HK-2 (cell line): ENCODE measurements around the gene ZSCAN5A.
"Not testable (repeated sequence)": the region's sequence is repeated elsewhere in the genome, so short reads cannot be mapped to it uniquely, and the experiment has no call there.

Experiments
- DNase-seq: peaks from one replicate; pipeline ENCODE4 v3.0.0-alpha.2; 2018; ENCODE audit not compliant: unreplicated experiment

Gene ZSCAN5A

DNA sequence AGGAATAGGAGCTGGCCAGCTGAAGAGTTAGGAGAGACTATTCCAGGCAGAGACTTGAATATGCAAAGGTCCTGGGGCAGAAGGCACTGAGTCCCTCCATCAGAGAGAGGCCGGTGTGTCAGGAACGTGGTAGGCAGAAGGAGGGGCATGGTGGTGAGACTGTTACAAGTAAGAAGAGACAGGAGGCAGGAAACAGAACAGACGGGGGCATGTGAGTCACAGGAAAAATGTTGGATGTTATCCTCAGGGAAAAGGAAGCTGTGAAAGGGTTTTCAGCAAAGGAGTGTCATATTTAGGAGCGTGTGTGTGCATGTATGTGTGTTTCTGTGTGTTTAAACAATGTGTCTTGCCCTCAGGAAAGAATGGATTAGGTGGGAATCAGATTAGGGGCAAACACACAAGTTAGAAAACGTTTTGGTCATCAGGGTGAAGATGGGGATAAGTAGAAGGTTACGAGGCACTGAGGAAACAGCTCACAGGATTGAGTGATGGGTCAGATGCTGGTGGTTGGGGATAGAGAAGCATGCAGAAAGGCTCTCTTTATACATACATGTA, 41.0 kb downstream of the ZSCAN5A start:
- DNase-seq = peak; percentile 37

DNA sequence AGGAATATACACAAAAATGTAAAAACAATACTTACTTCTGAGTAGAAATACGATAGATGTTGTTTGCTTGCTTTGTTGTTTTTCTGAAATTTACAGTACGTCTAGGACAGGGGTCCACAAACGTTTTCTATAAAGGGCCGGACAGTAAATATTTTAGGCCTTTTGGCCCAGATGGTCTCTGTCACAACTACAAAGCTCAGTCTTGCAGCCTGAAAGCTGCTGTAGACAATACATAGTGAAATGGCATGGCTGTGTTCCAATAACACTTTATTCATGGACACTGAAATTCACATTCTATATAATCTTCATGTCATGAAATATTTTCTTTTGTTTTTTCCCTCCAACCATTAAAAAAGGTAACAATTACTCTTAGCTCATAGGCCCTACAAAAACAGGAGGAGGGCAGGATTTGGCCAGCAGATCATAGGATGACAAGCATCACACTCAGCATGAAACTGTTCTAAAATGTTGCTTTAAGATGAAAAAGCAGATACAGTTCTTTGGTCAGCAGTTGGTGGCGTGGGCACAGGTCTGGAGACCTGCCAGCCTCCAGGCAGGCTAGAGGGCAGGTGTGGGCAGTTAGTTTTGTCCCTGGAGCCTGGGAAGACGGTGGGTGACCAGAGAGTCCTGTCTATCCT, 42.4 kb downstream of the ZSCAN5A start, which contains the start of gene EDDM13:
TSS of gene EDDM13 (plus strand) at position 588 of the 638 bp plus-strand sequence. CDS start 87 bp downstream, outside the sequence.
- DNase-seq = no peak

DNA sequence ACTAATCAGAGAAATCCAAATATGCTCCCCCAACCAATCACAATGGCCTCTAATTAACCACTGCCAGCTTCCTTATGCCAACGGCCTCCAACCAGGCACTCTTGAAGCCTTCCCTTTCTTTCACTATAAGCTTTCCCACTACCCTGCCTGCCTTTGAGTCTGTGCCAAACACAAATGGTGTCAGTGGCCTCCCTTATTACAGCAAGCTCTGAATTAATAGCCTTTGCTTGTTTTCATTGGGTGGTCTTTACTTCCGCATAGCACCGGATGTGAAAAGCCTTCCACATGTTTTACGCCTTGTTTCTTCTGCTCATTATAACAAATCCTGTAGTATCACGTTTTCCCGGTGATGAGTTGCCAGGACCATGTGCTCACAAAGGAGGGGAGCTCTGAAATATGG, 43.5 kb downstream of the ZSCAN5A start:
- DNase-seq = no peak

DNA sequence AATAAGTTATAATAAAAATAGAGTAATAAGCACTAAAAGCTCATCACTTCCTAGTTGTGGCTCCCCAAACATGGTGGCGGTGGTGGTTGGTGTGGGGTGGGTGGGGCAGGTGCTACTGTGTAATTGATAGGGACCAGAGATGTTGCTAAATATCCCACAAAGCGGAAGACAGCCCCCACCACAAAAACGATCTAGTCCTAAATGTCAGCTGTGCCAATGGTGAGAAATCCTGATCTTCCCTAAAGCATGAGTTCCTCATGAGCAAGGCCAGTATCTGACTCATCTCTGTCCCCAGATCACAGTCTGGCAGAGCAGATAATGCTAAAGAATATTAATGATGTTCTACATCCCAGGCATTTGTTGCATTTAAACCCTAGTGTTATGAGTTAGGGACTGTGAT, 44.0 kb downstream of the ZSCAN5A start:
- no peak for DNase-seq

- DNase-seq = no peak
Observed at GRCh38 chr19:56269348-56269747, 45.3 kb downstream of the ZSCAN5A start.

GRCh38 chr19:56266051-56266450, 48.6 kb downstream of the ZSCAN5A start:
- DNase-seq = no peak

GRCh38 chr19:56263319-56263718, 51.3 kb downstream of the ZSCAN5A start:
- no peak for DNase-seq

GRCh38 chr19:56261932-56262331, 52.7 kb downstream of the ZSCAN5A start:
- not testable (repeated sequence) for DNase-seq

GRCh38 chr19:56261145-56261544, 53.5 kb downstream of the ZSCAN5A start:
- DNase-seq = no peak

DNA sequence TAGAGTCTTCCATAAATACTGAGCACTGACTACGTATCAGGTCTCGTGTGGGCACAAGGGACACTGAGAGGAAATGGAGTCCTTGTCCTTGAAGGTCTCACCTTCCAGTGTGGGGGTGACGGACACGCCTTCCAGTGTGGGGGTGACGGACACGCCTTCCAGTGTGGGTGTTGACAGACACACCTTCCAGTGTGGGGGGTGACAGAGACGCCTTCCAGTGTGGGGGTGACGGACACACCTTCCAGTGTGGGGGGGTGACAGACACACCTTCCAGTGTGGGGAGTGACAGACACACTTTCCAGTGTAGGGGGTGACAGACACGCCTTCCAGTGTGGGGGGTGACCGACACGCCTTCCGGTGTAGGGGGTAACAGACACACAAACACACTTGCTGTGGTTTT, 56.4 kb downstream of the ZSCAN5A start:
- DNase-seq = no peak

- no peak for DNase-seq
Observed at GRCh38 chr19:56253737-56254136, 60.9 kb downstream of the ZSCAN5A start.

DNA sequence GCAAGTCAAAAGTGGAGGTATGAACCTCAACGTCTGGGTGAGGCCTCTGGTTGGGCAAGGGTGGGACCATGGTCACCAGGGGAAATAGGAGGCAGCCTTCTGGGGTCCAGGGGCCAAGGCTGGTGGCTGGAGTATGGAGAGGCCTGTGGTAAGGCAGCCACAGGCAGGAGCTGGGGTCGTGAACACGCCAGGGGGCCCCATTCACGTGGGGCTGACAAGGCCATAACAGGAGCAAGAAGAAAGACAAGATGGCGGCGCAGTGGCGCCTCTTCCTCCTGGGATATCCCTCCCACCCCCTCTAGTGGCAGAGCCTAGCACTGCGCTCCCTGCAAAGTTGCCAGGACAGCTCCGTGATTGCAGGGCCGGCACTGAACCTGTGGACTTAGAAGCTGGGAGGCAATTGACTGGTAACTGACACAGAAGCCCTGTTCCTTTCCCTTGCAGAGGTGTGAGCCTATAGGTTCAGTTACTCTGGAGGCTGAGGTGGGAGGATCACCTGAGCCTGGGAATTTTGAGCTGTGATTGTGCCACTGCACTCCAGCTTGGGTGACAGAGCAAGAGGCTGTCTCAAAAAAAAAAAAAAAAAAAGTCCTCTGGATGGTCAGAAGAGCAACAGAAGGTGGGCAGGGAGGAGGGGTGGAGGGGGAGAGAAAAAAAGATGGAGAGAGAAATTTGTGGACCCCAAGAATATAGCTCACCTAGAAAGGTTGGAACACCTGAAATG, 61.8 kb downstream of the ZSCAN5A start:
- DNase-seq = peak; percentile 87

GRCh38 chr19:56248736-56249338, 65.8 kb downstream of the ZSCAN5A start:
- not testable (repeated sequence) for DNase-seq

DNA sequence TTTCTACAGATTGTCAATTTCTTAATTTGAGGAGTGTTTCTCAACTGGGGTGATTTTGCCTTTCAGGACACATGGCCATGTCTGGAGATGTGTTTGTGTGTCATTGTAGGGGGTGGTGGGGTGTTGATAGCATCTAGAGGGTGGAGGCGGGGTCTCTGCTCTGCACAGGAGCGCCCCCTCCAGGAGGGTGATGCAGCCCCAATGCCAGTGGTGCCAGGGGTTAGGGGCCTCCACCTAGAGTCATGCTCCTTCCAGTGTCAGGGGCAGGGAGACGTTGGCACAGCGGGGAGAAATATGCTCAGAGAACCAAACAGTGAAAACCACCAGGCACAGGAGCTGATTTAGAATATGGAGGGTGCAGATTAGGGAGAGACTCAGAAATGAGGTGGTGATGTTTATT, 68.9 kb downstream of the ZSCAN5A start:
- not testable (repeated sequence) for DNase-seq

- DNase-seq = no peak
Observed at GRCh38 chr19:56245121-56245740, 69.4 kb downstream of the ZSCAN5A start.

GRCh38 chr19:56223481-56223880, 91.2 kb downstream of the ZSCAN5A start:
- no peak for DNase-seq

GRCh38 chr19:56222901-56223300, 91.7 kb downstream of the ZSCAN5A start:
- no peak for DNase-seq

- no peak for DNase-seq
Observed at GRCh38 chr19:56221851-56222250, 92.8 kb downstream of the ZSCAN5A start.

DNA sequence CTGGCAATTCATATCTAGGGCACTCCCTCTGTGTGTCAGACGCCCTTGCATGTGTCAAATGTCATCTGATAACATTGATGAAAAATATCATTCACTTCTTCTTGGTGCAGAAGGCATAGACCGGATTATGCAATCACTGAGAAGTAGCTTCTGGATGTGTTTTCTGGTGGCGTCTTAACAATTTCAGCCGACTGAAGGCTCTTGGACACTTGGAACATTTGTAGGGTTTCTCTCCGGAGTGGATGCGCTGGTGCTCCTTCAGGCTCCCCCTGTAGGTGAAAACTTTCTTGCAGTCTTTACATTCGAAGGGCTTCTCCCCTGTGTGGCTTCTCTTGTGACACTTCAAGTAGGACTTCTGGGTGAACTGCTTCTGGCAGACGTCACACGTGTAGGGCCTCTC, 93.2 kb downstream of the ZSCAN5A start:
- DNase-seq = not testable (repeated sequence)

GRCh38 chr19:56218961-56219360, 95.7 kb downstream of the ZSCAN5A start:
- no peak for DNase-seq

GRCh38 chr19:56217039-56217949, 97.3 kb downstream of the ZSCAN5A start:
- DNase-seq = no peak
